Tibial nerve (tissue), 4 donors: ENCODE data around the gene EFHD2.

Source experiments
- CTCF ChIP-seq, 5 experiments: fragments of 200-600 bp in 3 of 5; fragments of 450-650 bp in 2 of 5; sonication (generic) in 3 of 5; IDR thresholded peaks; one replicate each; pipeline ENCODE4 v1.5.1; 2016 to 2019; ENCODE audit warnings: antibody characterized with exemption in 5 of 5, mild to moderate bottlenecking in 3 of 5, moderate library complexity in 2 of 5
- EP300 ChIP-seq, 2 donors: sonication (generic); formaldehyde crosslinking; IDR thresholded peaks; one replicate each; pipeline ENCODE4 v1.6.1; 2017; ENCODE audit warnings: antibody characterized with exemption in 2 of 2, mild to moderate bottlenecking in 1 of 2
- POLR2A ChIP-seq, 2 donors: fragments of 450-650 bp; IDR thresholded peaks; one replicate each; pipeline ENCODE4 v1.6.1; 2017; ENCODE audit warnings: antibody characterized with exemption in 2 of 2, mild to moderate bottlenecking in 2 of 2, moderate library complexity in 2 of 2

GRCh38 chr1:15397236-15397635 lies 12.5 kb upstream of the EFHD2 start:
- TF ChIP-seq CTCF (IDR thresholded peaks at IDR 0.05) (no peak), POLR2A (IDR thresholded peaks at IDR 0.05) (no peak), EP300 (IDR thresholded peaks at IDR 0.05) (no peak)
